CD4-positive, alpha-beta T cell treated with Interleukin-1 beta for 1 hour (primary cell): ENCODE results near the gene KRTDAP.

Experiments used
- DNase-seq, 2 donors: peaks; one replicate each; pipeline ENCODE4 v3.0.0-alpha.2; 2020 to 2022

KRTDAP gene

GRCh38 chr19:35449359-35450043 is 40.8 kb downstream of the KRTDAP start:
- DNase-seq: no peak

- DNase-seq: peak in 1 of 2 donors; percentile 64
These were observed 42.4 kb downstream of the KRTDAP start, which contains the start of gene FFAR2 for GRCh38 chr19:35447606-35448469. TSS of gene FFAR2 (plus strand) at chr19:35448257. CDS start at chr19:35449715, 1,458 bp downstream.

- DNase-seq: peak; percentile 49 to 68
These were observed 44.3 kb downstream of the KRTDAP start for GRCh38 chr19:35445826-35446593.

- no peak for DNase-seq
These were observed 45.5 kb downstream of the KRTDAP start for GRCh38 chr19:35444735-35445134.

GRCh38 chr19:35442091-35442490 is 48.2 kb downstream of the KRTDAP start:
- DNase-seq: peak in 1 of 2 donors; percentile 76

- no peak for DNase-seq
These were observed 50.3 kb downstream of the KRTDAP start for GRCh38 chr19:35439921-35440320.

- no peak for DNase-seq
These were observed 51.7 kb downstream of the KRTDAP start for GRCh38 chr19:35438527-35438926.

GRCh38 chr19:35438096-35438495 is 52.2 kb downstream of the KRTDAP start:
- no peak for DNase-seq

GRCh38 chr19:35437406-35437951 is 52.8 kb downstream of the KRTDAP start:
- no peak for DNase-seq
